HepG2 (cell line): ENCODE data around the gene LRRC3C. TPM values are rescaled to one million over a fixed set of nuclear protein-coding genes. Genes with fewer than 3 reads are reported as not detected.

ENCODE experiments used
- ARID5B ChIP-seq: IDR thresholded peaks from 2 replicates; pipeline ENCODE4 v1.4.0; 2020; ENCODE audit warnings: mild to moderate bottlenecking, missing genetic modification reagents
- ATF3 ChIP-seq: sonication (generic); formaldehyde crosslinking; IDR thresholded peaks from 2 replicates; pipeline ENCODE4 v1.4.0; 2020; ENCODE audit warnings: missing genetic modification reagents
- DNMT1 ChIP-seq: sonication (generic); formaldehyde crosslinking; IDR thresholded peaks from 2 replicates; pipeline ENCODE4 v1.5.1; 2020; ENCODE audit warnings: mild to moderate bottlenecking, missing genetic modification reagents
- KAT8 ChIP-seq: IDR thresholded peaks from 2 replicates; pipeline ENCODE4 v1.6.1; 2016; ENCODE audit warnings: missing genetic modification reagents, missing compliant biosample characterization
- KMT2B ChIP-seq: IDR thresholded peaks from 2 replicates; pipeline ENCODE4 v1.6.1; 2016; ENCODE audit warnings: missing genetic modification reagents, missing compliant biosample characterization
- LCORL ChIP-seq, 2 experiments: fragments of 450-650 bp in 1 of 2; sonication (generic) in 1 of 2; formaldehyde crosslinking in 1 of 2; IDR thresholded peaks; 2 replicates each; pipeline versions ENCODE4 v1.5.0 to v1.6.1; 2017 to 2020; ENCODE audit warnings: antibody characterized with exemption in 1 of 2, missing genetic modification reagents in 1 of 2
- MXD3 ChIP-seq: IDR thresholded peaks from 2 replicates; pipeline ENCODE4 v1.6.1; 2016; ENCODE audit warnings: mild to moderate bottlenecking, missing biosample characterization, missing genetic modification reagents
- NFYC ChIP-seq: IDR thresholded peaks from 2 replicates; pipeline ENCODE4 v1.6.1; 2016; ENCODE audit warnings: missing genetic modification reagents, missing compliant biosample characterization
- NR2F2 ChIP-seq: IDR thresholded peaks from 2 replicates; pipeline ENCODE4 v1.6.1; 2012; ENCODE audit warnings: low read depth, inconsistent platforms, borderline replicate concordance
- REPIN1 ChIP-seq: sonication (generic); formaldehyde crosslinking; IDR thresholded peaks from 2 replicates; pipeline ENCODE4 v1.8.0; 2022; ENCODE audit warnings: missing genetic modification reagents, low read depth, mild to moderate bottlenecking, borderline replicate concordance
- TBX2 ChIP-seq: sonication (generic); formaldehyde crosslinking; IDR thresholded peaks from 2 replicates; pipeline ENCODE4 v1.5.0; 2020; ENCODE audit warnings: missing genetic modification reagents, mild to moderate bottlenecking, borderline replicate concordance
- TMF1 ChIP-seq: sonication (generic); formaldehyde crosslinking; IDR thresholded peaks from 2 replicates; pipeline ENCODE4 v1.8.1; 2022; ENCODE audit warnings: low read depth, missing genetic modification reagents
- ZBTB33 ChIP-seq: sonication (generic); formaldehyde crosslinking; IDR thresholded peaks from 2 replicates; pipeline ENCODE4 v1.4.0; 2020; ENCODE audit warnings: missing genetic modification reagents
- ZNF792 ChIP-seq: IDR thresholded peaks from 2 replicates; pipeline ENCODE4 v1.6.1; 2016
- ZSCAN25 ChIP-seq: sonication (generic); formaldehyde crosslinking; IDR thresholded peaks from 2 replicates; pipeline ENCODE4 v1.8.0; 2022; ENCODE audit warnings: mild to moderate bottlenecking, missing genetic modification reagents
- polyA plus RNA-seq, 8 experiments: library from polyadenylated mRNA; depleted of rRNA in 3 of 8; stranded (reverse) in 7 of 8; unstranded in 1 of 8; fragments of >200 nt; fragmentation: Illumina TruSeq in 4 of 8; extraction: Trizol in 4 of 8; gene quantifications; 2 replicates each; pipeline versions ENCODE4 v1.2.1 to v1.2.3, GENCODE V29; 2011 to 2016; ENCODE audit warnings: low read depth in 4 of 8, missing spikeins in 1 of 8, mixed read lengths in 1 of 8; ENCODE audit not compliant: insufficient read depth in 1 of 8
- total RNA-seq, 5 experiments: library from RNA; depleted of rRNA; stranded (reverse); fragments of >200 nt; fragmentation: Illumina TruSeq; extraction: Trizol; gene quantifications; 2 replicates each; pipeline ENCODE4 v1.2.3, GENCODE V29; 2016; ENCODE audit warnings: low read depth in 1 of 5
- TF ChIP-seq, protein P1 (sequence below): IDR thresholded peaks from 2 replicates; pipeline ENCODE4 v1.6.1; 2018; ENCODE audit warnings: missing genetic modification reagents
- TF ChIP-seq, protein P2 (sequence below): sonication (generic); formaldehyde crosslinking; IDR thresholded peaks from 2 replicates; pipeline ENCODE4 v1.9.0; 2022; ENCODE audit warnings: missing genetic modification reagents, mild to moderate bottlenecking, borderline replicate concordance

LRRC3C gene
- total and polyA plus RNA-seq, 2 of the 13 experiments (the other 11 are each of a cell fraction or from before 2014, with no cell fraction given): 0.17 TPM; not detected in 1

DNA sequence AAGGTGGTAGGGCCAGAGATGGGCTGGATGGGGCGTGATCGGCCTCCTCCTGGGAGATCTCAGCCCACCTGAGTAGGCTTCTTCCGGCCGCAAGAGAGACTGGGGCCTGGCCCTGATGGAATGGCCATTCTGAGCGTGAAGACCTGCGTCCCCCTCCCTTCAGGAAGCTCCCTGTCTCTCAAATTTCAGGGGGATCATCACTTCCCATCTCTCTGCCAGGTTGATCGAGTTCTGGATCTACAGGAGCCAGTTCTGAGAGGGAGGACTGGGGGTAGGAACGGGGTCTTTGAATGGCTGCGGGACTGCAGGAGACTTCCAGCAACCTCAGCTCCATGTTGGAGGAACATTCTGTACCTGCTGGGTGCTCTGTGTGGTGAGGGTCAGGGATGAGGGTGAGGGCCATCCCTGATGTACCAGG is 25.9 kb downstream of the LRRC3C start (continued):
- 0 out of 2 replicates have a peak, but pooled peaks have one; percentile 1 for TF ChIP-seq ARID5B (CRISPR knock-in tag)
- no peak for TF ChIP-seq LCORL (IDR thresholded peaks at IDR 0.05)
- TF ChIP-seq LCORL (CRISPR knock-in tag; IDR thresholded peaks at IDR 0.05): 0 out of 2 replicates have a peak, but pooled peaks have one; percentile 15
- TF ChIP-seq REPIN1: no peak
- TF ChIP-seq, protein P1, sequence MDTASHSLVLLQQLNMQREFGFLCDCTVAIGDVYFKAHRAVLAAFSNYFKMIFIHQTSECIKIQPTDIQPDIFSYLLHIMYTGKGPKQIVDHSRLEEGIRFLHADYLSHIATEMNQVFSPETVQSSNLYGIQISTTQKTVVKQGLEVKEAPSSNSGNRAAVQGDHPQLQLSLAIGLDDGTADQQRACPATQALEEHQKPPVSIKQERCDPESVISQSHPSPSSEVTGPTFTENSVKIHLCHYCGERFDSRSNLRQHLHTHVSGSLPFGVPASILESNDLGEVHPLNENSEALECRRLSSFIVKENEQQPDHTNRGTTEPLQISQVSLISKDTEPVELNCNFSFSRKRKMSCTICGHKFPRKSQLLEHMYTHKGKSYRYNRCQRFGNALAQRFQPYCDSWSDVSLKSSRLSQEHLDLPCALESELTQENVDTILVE (CRISPR knock-in tag): no peak
- no peak for TF ChIP-seq DNMT1 (CRISPR knock-in tag)
- 0 out of 2 replicates have a peak, but pooled peaks have one; percentile 12 for TF ChIP-seq ZSCAN25 (CRISPR knock-in tag)
- no peak for TF ChIP-seq ATF3 (CRISPR knock-in tag)
- 0 out of 2 replicates have a peak, but pooled peaks have one; percentile 13 for TF ChIP-seq ZBTB33 (CRISPR knock-in tag)
- no peak for TF ChIP-seq KMT2B
- TF ChIP-seq MXD3: no peak
- TF ChIP-seq ZNF792 (CRISPR knock-in tag): peak; percentile 4; the same call in 1 of the 2 replicates
- 0 out of 2 replicates have a peak, but pooled peaks have one; percentile 8 for TF ChIP-seq TBX2
- TF ChIP-seq TMF1 (CRISPR knock-in tag): no peak
- TF ChIP-seq, protein P2, sequence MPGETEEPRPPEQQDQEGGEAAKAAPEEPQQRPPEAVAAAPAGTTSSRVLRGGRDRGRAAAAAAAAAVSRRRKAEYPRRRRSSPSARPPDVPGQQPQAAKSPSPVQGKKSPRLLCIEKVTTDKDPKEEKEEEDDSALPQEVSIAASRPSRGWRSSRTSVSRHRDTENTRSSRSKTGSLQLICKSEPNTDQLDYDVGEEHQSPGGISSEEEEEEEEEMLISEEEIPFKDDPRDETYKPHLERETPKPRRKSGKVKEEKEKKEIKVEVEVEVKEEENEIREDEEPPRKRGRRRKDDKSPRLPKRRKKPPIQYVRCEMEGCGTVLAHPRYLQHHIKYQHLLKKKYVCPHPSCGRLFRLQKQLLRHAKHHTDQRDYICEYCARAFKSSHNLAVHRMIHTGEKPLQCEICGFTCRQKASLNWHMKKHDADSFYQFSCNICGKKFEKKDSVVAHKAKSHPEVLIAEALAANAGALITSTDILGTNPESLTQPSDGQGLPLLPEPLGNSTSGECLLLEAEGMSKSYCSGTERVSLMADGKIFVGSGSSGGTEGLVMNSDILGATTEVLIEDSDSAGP (CRISPR knock-in tag): 0 out of 2 replicates have a peak, but pooled peaks have one; percentile 12
- TF ChIP-seq NFYC: no peak
- TF ChIP-seq KAT8 (CRISPR knock-in tag): no peak; the same call in 1 of the 2 replicates
- no peak for TF ChIP-seq NR2F2
